Naive thymus-derived CD4-positive, alpha-beta T cell (primary cell): ENCODE data around the gene PTPRS. TPM values are rescaled to one million over a fixed set of nuclear protein-coding genes. Genes with fewer than 3 reads are reported as not detected.
A peak's percentile ranks its signal among the peaks of the same experiment; 100 is the strongest.

Experiments
- ATAC-seq: fragments of 150-1000 bp; cut with Tn5 transposase; 2 replicates; pipeline ENCODE4 v1.10.0; 2021; ENCODE audit warnings: mild to moderate bottlenecking, moderate library complexity
- CTCF ChIA-PET: fragments of 350-600 bp; sonication (Branson Sonifier 250); formaldehyde crosslinking; loops from one replicate; lab custom pipeline; 2021; ENCODE audit warnings: antibody characterized with exemption; lab: Charles Lee
- POLR2A ChIA-PET: fragments of 350-600 bp; sonication (Branson Sonifier 250); formaldehyde crosslinking; loops from one replicate; lab custom pipeline; 2021; ENCODE audit warnings: antibody characterized with exemption, inconsistent platforms; lab: Charles Lee
- DNase-seq, 9 donors: peaks; one replicate each; pipeline versions ENCODE4 v3.0.0 to v3.0.0-alpha.2; 2020 to 2022; ENCODE audit warnings: mixed read lengths in 1 of 9
- H3K27ac ChIP-seq: one replicate; pipeline ENCODE4 v1.7.0; 2013; ENCODE audit warnings: mild to moderate bottlenecking, low read depth, low read length, moderate library complexity
- H3K27me3 ChIP-seq, 2 donors: one replicate each; pipeline ENCODE4 v1.7.0; 2013; ENCODE audit warnings: low read length in 2 of 2, mild to moderate bottlenecking in 2 of 2, moderate library complexity in 2 of 2; ENCODE audit not compliant: control insufficient read depth in 2 of 2, insufficient read depth in 2 of 2
- H3K36me3 ChIP-seq, 3 experiments: 1 replicate in 2 of 3; 2 replicates in 1 of 3; pipeline ENCODE4 v1.7.0; 2013; ENCODE audit warnings: low read length in 3 of 3, mild to moderate bottlenecking in 3 of 3, moderate library complexity in 1 of 3; ENCODE audit not compliant: insufficient read depth in 3 of 3, control insufficient read depth in 2 of 3
- H3K4me1 ChIP-seq, 2 donors: one replicate each; pipeline ENCODE4 v1.7.0; 2013; ENCODE audit warnings: low read length in 2 of 2, mild to moderate bottlenecking in 2 of 2, moderate library complexity in 1 of 2; ENCODE audit not compliant: control insufficient read depth in 2 of 2, insufficient read depth in 2 of 2
- H3K4me3 ChIP-seq: 2 replicates; pipeline ENCODE4 v1.7.0; 2013; ENCODE audit warnings: mild to moderate bottlenecking, low read length
- H3K9me3 ChIP-seq, 3 experiments: 1 replicate in 2 of 3; 2 replicates in 1 of 3; pipeline ENCODE4 v1.7.0; 2013; ENCODE audit warnings: low read length in 3 of 3; ENCODE audit not compliant: control insufficient read depth in 2 of 3
- H3K27ac Mint-ChIP-seq, 9 donors: one replicate each; pipeline ENCODE4 v1.8.0; 2020 to 2022; ENCODE audit warnings: mixed read lengths in 9 of 9, mild to moderate bottlenecking in 8 of 9, moderate library complexity in 5 of 9, inconsistent platforms in 2 of 9
- H3K27me3 Mint-ChIP-seq, 5 donors: one replicate each; pipeline ENCODE4 v1.8.0; 2021 to 2022; ENCODE audit warnings: mixed read lengths in 5 of 5, mild to moderate bottlenecking in 1 of 5
- H3K36me3 Mint-ChIP-seq, 5 donors: one replicate each; pipeline ENCODE4 v1.8.0; 2020 to 2022; ENCODE audit warnings: mixed read lengths in 5 of 5, mild to moderate bottlenecking in 3 of 5, inconsistent platforms in 1 of 5
- H3K4me1 Mint-ChIP-seq, 7 donors: one replicate each; pipeline ENCODE4 v1.8.0; 2020 to 2022; ENCODE audit warnings: mixed read lengths in 7 of 7, mild to moderate bottlenecking in 3 of 7, inconsistent platforms in 1 of 7
- H3K4me3 Mint-ChIP-seq, 10 donors: one replicate each; pipeline ENCODE4 v1.8.0; 2020 to 2022; ENCODE audit warnings: mild to moderate bottlenecking in 10 of 10, mixed read lengths in 10 of 10, moderate library complexity in 6 of 10, inconsistent platforms in 2 of 10
- H3K9me3 Mint-ChIP-seq, 11 donors: one replicate each; pipeline ENCODE4 v1.8.0; 2020 to 2022; ENCODE audit warnings: mixed read lengths in 11 of 11, mild to moderate bottlenecking in 4 of 11, inconsistent platforms in 1 of 11, moderate library complexity in 1 of 11
- intact Hi-C, 2 donors: fragments of 100-400 bp; cut with micrococcal nuclease; formaldehyde crosslinking; loops; one replicate each; pipeline ENCODE4 v1.15.1; 2023
- polyA plus RNA-seq, 2 donors: library from polyadenylated mRNA; unstranded; fragments of 300-500 nt; fragmentation: Illumina TruSeq; gene quantifications; one replicate each; pipeline ENCODE4 v1.2.3, GENCODE V29; 2021
- total RNA-seq, 6 experiments: library from RNA in 5 of 6; stranded (reverse) in 5 of 6; gene quantifications; 1 replicate in 5 of 6; 2 replicates in 1 of 6; pipeline ENCODE4 v1.2.3 and lab custom pipeline; 2021 to 2026

Gene PTPRS
- total and polyA plus RNA-seq, 7 experiments from 2014 or later = 0.51 to 9.3 (median 2.9) TPM; not detected in 1

DNA sequence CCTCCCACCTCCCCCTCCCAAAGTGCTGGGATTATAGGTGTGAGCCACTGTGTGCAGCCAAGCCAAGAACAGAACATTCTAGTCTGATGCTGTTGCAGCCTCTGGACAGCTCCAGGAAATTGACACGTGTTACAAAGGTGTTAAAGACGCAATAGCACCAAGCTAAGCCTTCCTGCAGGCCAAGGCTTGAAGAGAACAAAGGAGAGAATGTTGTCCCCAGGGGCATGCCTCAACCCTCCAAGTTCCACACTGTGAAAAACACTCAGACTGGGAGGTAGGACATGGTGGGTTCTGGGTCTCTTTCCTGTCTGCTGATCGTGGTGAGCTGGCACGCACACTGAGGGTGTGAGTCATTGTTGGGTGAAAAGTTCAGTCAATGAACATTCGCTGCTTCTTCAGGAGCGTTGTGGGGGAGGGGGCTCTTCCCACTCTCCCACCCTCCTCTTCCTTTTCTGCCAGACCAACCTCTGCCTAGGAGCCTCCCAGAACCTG, 5.3 kb upstream of the PTPRS start:
- no peak overlapping the region for H3K27ac Mint-ChIP-seq
- H3K4me3 ChIP-seq = no peak overlapping the region
- no peaks in the 10 kb centered on the region for H3K9me3 ChIP-seq
- POLR2A ChIA-PET = no interaction called here
- no peaks in the 10 kb centered on the region for H3K36me3 ChIP-seq
- peaks cover 0 to 6% (median 3%) of the 10 kb centered on the region in 5 donors for H3K36me3 Mint-ChIP-seq
- no peak overlapping the region for H3K27ac ChIP-seq
- no peaks in the 10 kb centered on the region for H3K4me1 ChIP-seq
- ATAC-seq = no peak
- H3K9me3 Mint-ChIP-seq = peaks cover 0 to 25% (median 9%) of the 10 kb centered on the region in 11 donors
- DNase-seq = no peak
- no peaks in the 10 kb centered on the region for H3K27me3 ChIP-seq
- H3K27me3 Mint-ChIP-seq = peaks cover 22 to 44% (median 40%) of the 10 kb centered on the region in 5 donors
- intact Hi-C loops = no loop called here
- CTCF ChIA-PET = interaction anchor here (0.5 kb wide), 1 partner anchor 368 kb away, joined by 3 read pairs; no protein-coding TSS in a partner anchor
- no peak overlapping the region for H3K4me3 Mint-ChIP-seq
- H3K4me1 Mint-ChIP-seq = peaks cover 0 to 10% (median 4%) of the 10 kb centered on the region in 7 donors

- ATAC-seq (no peak), DNase-seq (no peak)
- Histone ChIP-seq H3K27ac (no peak overlapping the region), H3K4me1 (peaks cover 0 to 8% of the 10 kb centered on the region in 2 donors), H3K4me3 (no peak overlapping the region), H3K9me3 (no peaks in the 10 kb centered on the region), H3K36me3 (no peaks in the 10 kb centered on the region), H3K27me3 (no peaks in the 10 kb centered on the region)
- Mint-ChIP-seq H3K36me3 (peaks cover 0 to 6% (median 3%) of the 10 kb centered on the region in 5 donors), H3K4me3 (no peak overlapping the region), H3K4me1 (peaks cover 4 to 16% (median 10%) of the 10 kb centered on the region in 7 donors), H3K27ac (no peak overlapping the region), H3K9me3 (peaks cover 0 to 24% (median 9%) of the 10 kb centered on the region in 11 donors), H3K27me3 (peaks cover 31 to 51% (median 39%) of the 10 kb centered on the region in 5 donors)
- ChIA-PET POLR2A (no interaction called here), CTCF (no interaction called here)
- intact Hi-C loops = no loop called here
These were observed 3.2 kb upstream of the PTPRS start for GRCh38 chr19:5343848-5344247.

- no peak for ATAC-seq
- peaks cover 0 to 8% of the 10 kb centered on the region in 2 donors for H3K4me1 ChIP-seq
- H3K27me3 ChIP-seq = no peaks in the 10 kb centered on the region
- H3K9me3 ChIP-seq = no peaks in the 10 kb centered on the region
- H3K4me3 ChIP-seq = no peak overlapping the region
- no peak overlapping the region for H3K4me3 Mint-ChIP-seq
- H3K4me1 Mint-ChIP-seq = peaks cover 4 to 18% (median 10%) of the 10 kb centered on the region in 7 donors
- CTCF ChIA-PET = no interaction called here
- POLR2A ChIA-PET = no interaction called here
- H3K36me3 Mint-ChIP-seq = peaks cover 0 to 6% (median 3%) of the 10 kb centered on the region in 5 donors
- no peak overlapping the region for H3K27ac Mint-ChIP-seq
- H3K27me3 Mint-ChIP-seq = peaks cover 39 to 51% (median 44%) of the 10 kb centered on the region in 5 donors
- H3K9me3 Mint-ChIP-seq = peaks cover 0 to 19% (median 7%) of the 10 kb centered on the region in 11 donors
- no peaks in the 10 kb centered on the region for H3K36me3 ChIP-seq
- intact Hi-C loops = no loop called here
- DNase-seq = no peak
- H3K27ac ChIP-seq = no peak overlapping the region
These were observed 2.1 kb upstream of the PTPRS start for GRCh38 chr19:5342573-5343201.

GRCh38 chr19:5341981-5342380, 1.4 kb upstream of the PTPRS start:
- peak overlapping the region; percentile 37 to 79 (median 67) for H3K4me3 Mint-ChIP-seq
- H3K27me3 Mint-ChIP-seq = peaks cover 44 to 58% (median 50%) of the 10 kb centered on the region in 5 donors
- H3K4me1 ChIP-seq = peaks cover 0 to 8% of the 10 kb centered on the region in 2 donors
- no peak overlapping the region for H3K27ac ChIP-seq
- POLR2A ChIA-PET = no interaction called here
- H3K27ac Mint-ChIP-seq = peak overlapping the region in 1 of 9 donors; percentile 9
- no peaks in the 10 kb centered on the region for H3K27me3 ChIP-seq
- peaks cover 0 to 5% (median 3%) of the 10 kb centered on the region in 5 donors for H3K36me3 Mint-ChIP-seq
- intact Hi-C loops = no loop called here
- CTCF ChIA-PET = no interaction called here
- peaks cover 0 to 13% (median 5%) of the 10 kb centered on the region in 11 donors for H3K9me3 Mint-ChIP-seq
- no peaks in the 10 kb centered on the region for H3K9me3 ChIP-seq
- no peaks in the 10 kb centered on the region for H3K36me3 ChIP-seq
- H3K4me3 ChIP-seq = no peak overlapping the region
- ATAC-seq = no peak
- peaks cover 4 to 18% (median 10%) of the 10 kb centered on the region in 7 donors for H3K4me1 Mint-ChIP-seq
- no peak for DNase-seq

GRCh38 chr19:5341448-5341820, 822 bp upstream of the PTPRS start:
- H3K27ac ChIP-seq = no peak overlapping the region
- Mint-ChIP-seq H3K27ac (peak overlapping the region in 1 of 9 donors; percentile 56), H3K36me3 (peaks cover 0 to 5% (median under 1%) of the 10 kb centered on the region in 5 donors), H3K4me3 (peak overlapping the region; percentile 61 to 79 (median 70)), H3K27me3 (peaks cover 41 to 57% (median 48%) of the 10 kb centered on the region in 5 donors), H3K4me1 (peaks cover 4 to 19% (median 12%) of the 10 kb centered on the region in 7 donors), H3K9me3 (peaks cover 0 to 10% (median under 1%) of the 10 kb centered on the region in 11 donors)
- H3K9me3 ChIP-seq = no peaks in the 10 kb centered on the region
- DNase-seq (no peak), ATAC-seq (no peak)
- intact Hi-C loops = no loop called here
- H3K4me1 ChIP-seq = peaks cover 0 to 8% of the 10 kb centered on the region in 2 donors
- no peaks in the 10 kb centered on the region for H3K27me3 ChIP-seq
- H3K36me3 ChIP-seq = no peaks in the 10 kb centered on the region
- ChIA-PET POLR2A (no interaction called here), CTCF (no interaction called here)
- H3K4me3 ChIP-seq = no peak overlapping the region

- POLR2A ChIA-PET = no interaction called here
- no peaks in the 10 kb centered on the region for H3K27me3 ChIP-seq
These were observed 519 bp downstream of the PTPRS start for GRCh38 chr19:5339950-5340636.

More at GRCh38 chr19:5339950-5340636, 519 bp downstream of the PTPRS start:
- H3K9me3 ChIP-seq = no peaks in the 10 kb centered on the region
- H3K36me3 ChIP-seq = no peaks in the 10 kb centered on the region
- H3K27ac Mint-ChIP-seq = no peak overlapping the region
- H3K4me3 Mint-ChIP-seq = peak overlapping the region; percentile 36 to 82 (median 75)
- peaks cover 52 to 65% (median 61%) of the 10 kb centered on the region in 5 donors for H3K27me3 Mint-ChIP-seq
- H3K27ac ChIP-seq = no peak overlapping the region
- ATAC-seq (no peak), DNase-seq (peak in 1 of 9 donors; percentile 15)
- no peak overlapping the region for H3K4me3 ChIP-seq
- CTCF ChIA-PET = no interaction called here
- H3K4me1 Mint-ChIP-seq = peaks cover 7 to 33% (median 24%) of the 10 kb centered on the region in 7 donors
- intact Hi-C loops = no loop called here
- peaks cover 0 to 6% (median 3%) of the 10 kb centered on the region in 5 donors for H3K36me3 Mint-ChIP-seq
- peaks cover 0 to 10% (median 0%) of the 10 kb centered on the region in 11 donors for H3K9me3 Mint-ChIP-seq
- peaks cover 0 to 8% of the 10 kb centered on the region in 2 donors for H3K4me1 ChIP-seq
